ENCODE measurements around the gene FAM131B.

FAM131B gene

GRCh38 chr7:143320620-143321019, 41.9 kb downstream of the FAM131B start:
- H3K36me3 ChIP-seq (replicated peaks; ENCODE audit: low read depth, low read length), result no peaks in the 10 kb centered on the region
- no peak overlapping the region for H3K9ac ChIP-seq (ENCODE audit: low read length)
- H3K27ac ChIP-seq (ENCODE audit: low read length), result no peak overlapping the region
- H3K79me2 ChIP-seq (ENCODE audit: low read length), result no peaks in the 10 kb centered on the region
- H3K4me1 ChIP-seq (ENCODE audit: low read length), result peaks cover 10% of the 10 kb centered on the region
- H3K9me3 ChIP-seq (ENCODE audit: insufficient read depth, low read length), result no peaks in the 10 kb centered on the region
- no peak overlapping the region for H2AFZ ChIP-seq (ENCODE audit: low read depth, low read length)
- no peaks in the 10 kb centered on the region for H4K20me1 ChIP-seq (ENCODE audit: insufficient read depth, low read length)
- 0 out of 2 replicates have a peak, but pooled peaks cover 9% of the 10 kb centered on the region for H3K27me3 ChIP-seq (ENCODE audit: low read depth, low read length)
- no peak for TF ChIP-seq EZH2phosphoT487 (IDR thresholded peaks at IDR 0.05; ENCODE audit: low read depth)
- TF ChIP-seq, protein P1, sequence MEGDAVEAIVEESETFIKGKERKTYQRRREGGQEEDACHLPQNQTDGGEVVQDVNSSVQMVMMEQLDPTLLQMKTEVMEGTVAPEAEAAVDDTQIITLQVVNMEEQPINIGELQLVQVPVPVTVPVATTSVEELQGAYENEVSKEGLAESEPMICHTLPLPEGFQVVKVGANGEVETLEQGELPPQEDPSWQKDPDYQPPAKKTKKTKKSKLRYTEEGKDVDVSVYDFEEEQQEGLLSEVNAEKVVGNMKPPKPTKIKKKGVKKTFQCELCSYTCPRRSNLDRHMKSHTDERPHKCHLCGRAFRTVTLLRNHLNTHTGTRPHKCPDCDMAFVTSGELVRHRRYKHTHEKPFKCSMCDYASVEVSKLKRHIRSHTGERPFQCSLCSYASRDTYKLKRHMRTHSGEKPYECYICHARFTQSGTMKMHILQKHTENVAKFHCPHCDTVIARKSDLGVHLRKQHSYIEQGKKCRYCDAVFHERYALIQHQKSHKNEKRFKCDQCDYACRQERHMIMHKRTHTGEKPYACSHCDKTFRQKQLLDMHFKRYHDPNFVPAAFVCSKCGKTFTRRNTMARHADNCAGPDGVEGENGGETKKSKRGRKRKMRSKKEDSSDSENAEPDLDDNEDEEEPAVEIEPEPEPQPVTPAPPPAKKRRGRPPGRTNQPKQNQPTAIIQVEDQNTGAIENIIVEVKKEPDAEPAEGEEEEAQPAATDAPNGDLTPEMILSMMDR (IDR thresholded peaks at IDR 0.05; ENCODE audit: low read depth, low read length), result no peak
- H3K4me2 ChIP-seq (ENCODE audit: low read length), result no peak overlapping the region
- H3K4me3 ChIP-seq (ENCODE audit: low read length), result no peak overlapping the region

- Histone ChIP-seq H3K36me3 (replicated peaks; ENCODE audit: low read depth, low read length) (no peaks in the 10 kb centered on the region), H3K4me1 (ENCODE audit: low read length) (peaks cover 20% of the 10 kb centered on the region), H3K4me2 (ENCODE audit: low read length) (no peak overlapping the region)
Measured at GRCh38 chr7:143318661-143319060, 43.9 kb downstream of the FAM131B start.

DNA sequence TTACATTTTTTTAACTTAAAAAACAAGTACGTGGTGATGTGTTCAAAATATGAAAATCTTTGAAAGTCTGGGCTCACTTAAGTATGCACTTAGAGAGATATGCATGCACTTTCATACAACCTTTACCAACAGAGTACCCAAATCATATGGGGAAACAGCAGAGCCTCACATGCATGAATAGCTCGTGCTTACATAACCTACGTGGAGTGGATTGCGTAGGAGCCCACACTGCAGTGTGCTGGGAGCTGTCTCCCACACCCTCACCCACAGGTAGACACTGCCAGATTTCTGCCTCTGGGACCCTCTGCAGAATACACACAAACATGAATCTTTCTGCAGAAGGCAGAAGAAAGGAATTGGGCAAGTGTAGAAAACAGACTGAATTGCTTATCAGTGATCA, 46.0 kb downstream of the FAM131B start:
- Histone ChIP-seq H2AFZ (ENCODE audit: low read depth, low read length) (no peak overlapping the region), H3K36me3 (replicated peaks; ENCODE audit: low read depth, low read length) (no peaks in the 10 kb centered on the region), H3K4me3 (ENCODE audit: low read length) (no peak overlapping the region), H3K9ac (ENCODE audit: low read length) (no peak overlapping the region), H3K4me1 (ENCODE audit: low read length) (peaks cover 20% of the 10 kb centered on the region), H3K27me3 (ENCODE audit: low read depth, low read length) (0 out of 2 replicates have a peak, but pooled peaks cover 9% of the 10 kb centered on the region), H3K4me2 (ENCODE audit: low read length) (no peak overlapping the region), H3K27ac (ENCODE audit: low read length) (no peak overlapping the region), H4K20me1 (ENCODE audit: insufficient read depth, low read length) (no peaks in the 10 kb centered on the region), H3K79me2 (ENCODE audit: low read length) (no peaks in the 10 kb centered on the region), H3K9me3 (ENCODE audit: insufficient read depth, low read length) (no peaks in the 10 kb centered on the region)
- TF ChIP-seq EZH2phosphoT487 (IDR thresholded peaks at IDR 0.05; ENCODE audit: low read depth), result no peak
- TF ChIP-seq, protein P1 (IDR thresholded peaks at IDR 0.05; ENCODE audit: low read depth, low read length), result no peak

More at GRCh38 chr7:143318661-143319060, 43.9 kb downstream of the FAM131B start:
- H3K79me2 ChIP-seq (ENCODE audit: low read length), result no peaks in the 10 kb centered on the region
- no peaks in the 10 kb centered on the region for H3K9me3 ChIP-seq (ENCODE audit: insufficient read depth, low read length)
- H3K4me3 ChIP-seq (ENCODE audit: low read length), result no peak overlapping the region
- TF ChIP-seq EZH2phosphoT487 (IDR thresholded peaks at IDR 0.05; ENCODE audit: low read depth), result no peak
- TF ChIP-seq, protein P1 (IDR thresholded peaks at IDR 0.05; ENCODE audit: low read depth, low read length), result no peak
- no peak overlapping the region for H2AFZ ChIP-seq (ENCODE audit: low read depth, low read length)
- no peaks in the 10 kb centered on the region for H4K20me1 ChIP-seq (ENCODE audit: insufficient read depth, low read length)
- H3K27ac ChIP-seq (ENCODE audit: low read length), result no peak overlapping the region
- 0 out of 2 replicates have a peak, but pooled peaks cover 9% of the 10 kb centered on the region for H3K27me3 ChIP-seq (ENCODE audit: low read depth, low read length)
- no peak overlapping the region for H3K9ac ChIP-seq (ENCODE audit: low read length)

GRCh38 chr7:143315776-143316175, 46.7 kb downstream of the FAM131B start, which contains the start of gene CLCN1:
CLCN1 (plus strand) TSS chr7:143316111; CDS start chr7:143316213, 102 bp downstream.
- Histone ChIP-seq H3K36me3 (replicated peaks; ENCODE audit: low read depth, low read length) (no peaks in the 10 kb centered on the region), H3K27me3 (ENCODE audit: low read depth, low read length) (0 out of 2 replicates have a peak, but pooled peaks cover 9% of the 10 kb centered on the region), H3K4me1 (ENCODE audit: low read length) (peaks cover 20% of the 10 kb centered on the region), H3K9me3 (ENCODE audit: insufficient read depth, low read length) (no peaks in the 10 kb centered on the region), H3K9ac (ENCODE audit: low read length) (no peak within 1 kb of the TSS), H3K27ac (ENCODE audit: low read length) (no peak within 1 kb of the TSS), H4K20me1 (ENCODE audit: insufficient read depth, low read length) (no peaks in the 10 kb centered on the region), H2AFZ (ENCODE audit: low read depth, low read length) (no peak within 1 kb of the TSS), H3K4me3 (ENCODE audit: low read length) (no peak within 1 kb of the TSS), H3K79me2 (ENCODE audit: low read length) (no peaks in the 10 kb centered on the region), H3K4me2 (ENCODE audit: low read length) (no peak within 1 kb of the TSS)
- no peak for TF ChIP-seq EZH2phosphoT487 (IDR thresholded peaks at IDR 0.05; ENCODE audit: low read depth)
- TF ChIP-seq, protein P1 (IDR thresholded peaks at IDR 0.05; ENCODE audit: low read depth, low read length), result no peak
